GM13977 (cell line): ENCODE data around the gene PTCH1.

ENCODE experiments used
- DNase-seq: peaks from one replicate; pipeline ENCODE4 v3.0.0; 2012; ENCODE audit warnings: low spot score
- CTCF ChIP-seq: IDR thresholded peaks from 2 replicates; pipeline ENCODE4 v1.5.1; 2012; ENCODE audit warnings: mild to moderate bottlenecking, control low read depth; ENCODE audit not compliant: insufficient read depth; ENCODE audit errors: extremely low read depth, missing control alignments
- in situ Hi-C: fragments of 300-500 bp; cut with MboI; formaldehyde crosslinking; loops from one replicate; pipeline ENCODE4 v1.12.0; 2022; ENCODE audit warnings: low sequenced_read_pairs, low pct_unique_long_range_greater_than_20kb, mixed read lengths, inconsistent platforms; ENCODE audit not compliant: unreplicated experiment

PTCH1 gene

GRCh38 chr9:95508968-95509850 is 7.6 kb downstream of the PTCH1 start:
- DNase-seq = peak; percentile 81
- in situ Hi-C loops = no loop called here
- no peak for TF ChIP-seq CTCF

GRCh38 chr9:95508242-95508967 is 8.4 kb downstream of the PTCH1 start:
- peak; percentile 33 for DNase-seq
- TF ChIP-seq CTCF = no peak
- in situ Hi-C loops = no loop called here

GRCh38 chr9:95507464-95508241 is 9.1 kb downstream of the PTCH1 start:
- in situ Hi-C loops = no loop called here
- peak; percentile 59 for DNase-seq

GRCh38 chr9:95506678-95507463 is 9.9 kb downstream of the PTCH1 start:
- TF ChIP-seq CTCF = no peak
- peak; percentile 70 for DNase-seq
- in situ Hi-C loops = no loop called here

More at GRCh38 chr9:95507464-95508241, 9.1 kb downstream of the PTCH1 start:
- no peak for TF ChIP-seq CTCF

- TF ChIP-seq CTCF = no peak
- in situ Hi-C loops = no loop called here
- no peak for DNase-seq
Observed at GRCh38 chr9:95506428-95506677, 10.4 kb downstream of the PTCH1 start.
